HG03064 (cell line): ENCODE measurements around the gene PTGES.

ENCODE experiments used
- ATAC-seq: cut with Tn5 transposase; IDR thresholded peaks from one replicate; pipeline ENCODE4 v1.9.1; 2021; ENCODE audit warnings: low read depth; ENCODE audit not compliant: unreplicated experiment

Gene PTGES

GRCh38 chr9:129696944-129697655, 55.7 kb downstream of the PTGES start:
- no peak for ATAC-seq

GRCh38 chr9:129695870-129696269, 57.0 kb downstream of the PTGES start:
- no peak for ATAC-seq

DNA sequence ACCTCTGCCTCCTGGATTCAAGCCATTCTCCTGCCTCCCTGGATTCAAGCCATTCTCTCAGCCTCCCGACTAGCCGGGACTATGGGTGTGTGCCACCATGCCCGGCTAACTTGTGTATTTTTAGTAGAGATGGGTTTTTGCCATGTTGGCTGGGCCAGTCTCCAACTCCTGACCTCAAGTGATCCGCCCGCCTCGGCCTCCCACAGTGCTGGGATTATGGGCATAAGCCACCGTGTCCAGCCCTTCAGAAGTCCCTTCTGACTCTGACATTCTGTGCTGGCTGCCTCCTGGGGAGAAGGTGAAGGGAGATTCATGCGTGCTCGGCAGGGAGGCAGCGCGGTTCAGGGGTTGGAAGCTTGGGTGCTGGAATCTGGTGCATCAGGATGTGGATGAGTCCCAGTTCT, 58.6 kb downstream of the PTGES start:
- no peak for ATAC-seq

GRCh38 chr9:129693741-129694140, 59.1 kb downstream of the PTGES start:
- ATAC-seq = no peak

DNA sequence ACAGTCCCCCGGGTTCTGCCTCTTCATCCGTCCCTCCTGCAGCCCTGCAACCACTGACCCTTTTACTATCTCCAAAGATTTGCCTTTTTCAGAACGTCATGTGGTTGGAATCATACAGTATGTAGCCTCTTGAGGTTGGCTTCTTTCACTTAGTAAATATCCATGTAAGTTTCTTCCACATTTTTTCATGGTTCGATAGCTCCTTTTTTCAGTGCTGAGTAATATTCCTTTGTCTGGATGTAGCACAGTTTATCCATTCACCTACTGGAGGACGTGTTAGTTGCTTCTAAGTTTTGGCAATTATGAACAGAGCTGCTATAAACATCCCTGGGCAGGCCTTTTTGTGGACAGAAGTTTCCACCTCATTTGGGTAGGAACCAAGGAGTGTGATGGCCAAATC, 60.3 kb downstream of the PTGES start:
- ATAC-seq = no peak
